Left ventricle myocardium inferior (tissue), 1 donor: ENCODE measurements around the gene CIB1. TPM values are rescaled to one million over a fixed set of nuclear protein-coding genes. Genes with fewer than 3 reads are reported as not detected.

Source experiments
- DNase-seq: peaks from one replicate; pipeline ENCODE4 v3.0.0-alpha.2; 2020
- H3K27ac ChIP-seq: fragments of 200-600 bp; replicated peaks from 2 replicates; pipeline ENCODE4 v1.8.0; 2021
- H3K27me3 ChIP-seq: fragments of 200-600 bp; 2 replicates; pipeline ENCODE4 v1.8.0; 2021; ENCODE audit warnings: low read depth
- H3K36me3 ChIP-seq: fragments of 200-600 bp; 2 replicates; pipeline ENCODE4 v1.8.0; 2021
- H3K4me1 ChIP-seq: fragments of 200-600 bp; 2 replicates; pipeline ENCODE4 v1.8.0; 2021
- H3K4me3 ChIP-seq: fragments of 200-600 bp; 2 replicates; pipeline ENCODE4 v1.8.0; 2021; ENCODE audit warnings: mild to moderate bottlenecking, moderate library complexity
- H3K9me3 ChIP-seq: fragments of 200-600 bp; replicated peaks from 2 replicates; pipeline ENCODE4 v1.8.0; 2021
- CTCF ChIP-seq: fragments of 200-600 bp; IDR thresholded peaks from 2 replicates; pipeline ENCODE4 v1.8.0; 2021; ENCODE audit warnings: antibody characterized with exemption, mild to moderate bottlenecking, borderline replicate concordance
- intact Hi-C: fragments of 100-400 bp; cut with micrococcal nuclease; formaldehyde crosslinking; loops from one replicate; pipeline ENCODE4 v1.11.0; 2022
- total RNA-seq: library from RNA; stranded (reverse); fragmentation: NEBNext Ultra II Directional; extraction: Animal tissue kit (Norgen Biotek cat#: 25700); gene quantifications from one replicate; pipeline ENCODE4 v1.2.1, GENCODE V29; 2021
- donor health status: DM: no; HTN: yes; CAD: no; lungs with severe emphysema.

Gene CIB1
- total RNA-seq, 1 donor from 2014 or later: 69.6 TPM

- intact Hi-C loops: no loop called here
- no peaks in the 10 kb centered on the region for H3K9me3 ChIP-seq
- H3K36me3 ChIP-seq: no peaks in the 10 kb centered on the region
- H3K27ac ChIP-seq: no peak overlapping the region
- DNase-seq: no peak
- H3K4me1 ChIP-seq: peaks cover 83% of the 10 kb centered on the region
- TF ChIP-seq CTCF: no peak
- H3K27me3 ChIP-seq: no peaks in the 10 kb centered on the region
- H3K4me3 ChIP-seq: no peak overlapping the region
Measured at GRCh38 chr15:90202929-90203328, 30.8 kb downstream of the CIB1 start.

GRCh38 chr15:90201944-90202375, 31.8 kb downstream of the CIB1 start:
- Histone ChIP-seq H3K36me3 (no peaks in the 10 kb centered on the region), H3K4me3 (peak overlapping the region; percentile 91), H3K27me3 (no peaks in the 10 kb centered on the region), H3K4me1 (peaks cover 75% of the 10 kb centered on the region), H3K27ac (peak overlapping the region; percentile 69), H3K9me3 (no peaks in the 10 kb centered on the region)
- intact Hi-C loops: no loop called here
- no peak for DNase-seq
- no peak for TF ChIP-seq CTCF

- peak within 1 kb of the TSS; percentile 69 for H3K27ac ChIP-seq
- peak within 1 kb of the TSS; percentile 91 for H3K4me3 ChIP-seq
- no peaks in the 10 kb centered on the region for H3K9me3 ChIP-seq
- H3K4me1 ChIP-seq: peaks cover 69% of the 10 kb centered on the region
- H3K36me3 ChIP-seq: no peaks in the 10 kb centered on the region
- intact Hi-C loops: no loop called here
- peak; percentile 76 for DNase-seq
- peak; percentile 12 for TF ChIP-seq CTCF
- no peaks in the 10 kb centered on the region for H3K27me3 ChIP-seq
Measured at GRCh38 chr15:90201130-90201943, 32.4 kb downstream of the CIB1 start, which contains the start of gene SEMA4B. TSS of gene SEMA4B (plus strand) at chr15:90201330. CDS start at chr15:90201579, 249 bp downstream.

- Histone ChIP-seq H3K36me3 (no peaks in the 10 kb centered on the region), H3K4me1 (peaks cover 62% of the 10 kb centered on the region), H3K27ac (peak overlapping the region; percentile 69), H3K9me3 (no peaks in the 10 kb centered on the region), H3K27me3 (no peaks in the 10 kb centered on the region), H3K4me3 (peak overlapping the region; percentile 91)
- no peak for DNase-seq
- TF ChIP-seq CTCF: no peak
- intact Hi-C loops: no loop called here
Measured at GRCh38 chr15:90200534-90201129, 33.1 kb downstream of the CIB1 start.

GRCh38 chr15:90194655-90195054, 39.1 kb downstream of the CIB1 start:
- no peak for TF ChIP-seq CTCF
- intact Hi-C loops: no loop called here
- H3K4me1 ChIP-seq: peaks cover 51% of the 10 kb centered on the region
- no peak overlapping the region for H3K4me3 ChIP-seq
- no peaks in the 10 kb centered on the region for H3K27me3 ChIP-seq
- DNase-seq: no peak
- H3K27ac ChIP-seq: no peak overlapping the region
- H3K36me3 ChIP-seq: no peaks in the 10 kb centered on the region
- H3K9me3 ChIP-seq: no peaks in the 10 kb centered on the region
